ENCODE data around the gene CDC6. TPM values are rescaled to one million over a fixed set of nuclear protein-coding genes. Genes with fewer than 3 reads are reported as not detected.

CDC6 gene
- total RNA-seq, 1 experiment from 2014 or later, result 87.9 TPM

DNA sequence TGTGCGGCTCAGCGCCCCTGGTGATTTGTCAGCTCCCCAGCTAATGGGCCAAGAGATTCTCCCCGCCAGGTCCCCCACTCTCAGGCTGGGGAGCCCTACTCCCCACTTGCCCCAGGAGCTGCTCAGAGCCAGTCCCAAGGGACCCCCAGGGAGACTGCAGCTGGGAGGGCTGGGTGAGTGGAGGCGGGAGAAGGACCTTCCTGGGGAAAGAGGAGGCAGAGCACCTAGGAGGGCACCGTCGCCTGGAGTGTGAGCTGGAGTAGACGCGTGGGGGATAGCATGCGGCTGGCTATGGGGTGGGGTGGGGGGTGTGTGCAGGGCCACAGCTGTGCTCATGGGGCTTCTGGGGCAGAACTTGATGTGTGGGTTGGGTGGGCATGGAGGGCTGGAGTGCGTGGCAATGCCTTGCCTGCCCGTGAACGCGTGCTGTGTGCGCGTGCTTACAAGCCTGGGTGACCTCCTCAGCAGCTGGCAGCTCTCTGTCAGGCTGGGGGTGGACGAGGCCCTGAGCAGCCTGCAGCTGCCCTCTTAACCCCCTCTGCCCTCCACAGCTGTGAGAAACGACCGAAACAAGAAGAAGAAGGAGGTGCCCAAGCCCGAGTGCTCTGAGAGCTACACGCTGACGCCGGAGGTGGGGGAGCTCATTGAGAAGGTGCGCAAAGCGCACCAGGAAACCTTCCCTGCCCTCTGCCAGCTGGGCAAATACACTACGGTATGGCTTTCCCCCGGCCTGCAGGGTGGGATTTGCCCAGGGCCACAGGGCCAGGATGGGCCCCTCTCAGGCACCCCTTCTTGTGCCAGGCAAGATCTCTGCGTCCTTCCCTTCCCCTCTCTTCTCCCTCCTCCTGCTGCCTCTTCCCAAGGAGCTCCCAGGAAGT is 63.9 kb downstream of the CDC6 start:
- DNase-seq (ENCODE audit: low spot score), result no peak

- no peak for DNase-seq (ENCODE audit: low spot score)
Observed at GRCh38 chr17:40352237-40352778, 64.6 kb downstream of the CDC6 start.

GRCh38 chr17:40352779-40353394 is 65.2 kb downstream of the CDC6 start:
- no peak for DNase-seq (ENCODE audit: low spot score)

Other genes starting within 250 kb of the CDC6 start
- 46.5 and 67.3 TPM in 2 replicates for gene MED24, start 233.5 kb upstream of the CDC6 start, total RNA-seq (2014; rRNA removed; shearing (Covaris generic))
- 14.5 and 17.8 TPM in 2 replicates for gene THRA, start 224.9 kb upstream of the CDC6 start, total RNA-seq (2014; rRNA removed; shearing (Covaris generic))
- gene NR1D1, start 187.3 kb upstream of the CDC6 start, total RNA-seq (2014; rRNA removed; shearing (Covaris generic)), result 1.1 and 2.2 TPM in 2 replicates
- 61.3 and 64.3 TPM in 2 replicates for gene MSL1, start 165.9 kb upstream of the CDC6 start, total RNA-seq (2014; rRNA removed; shearing (Covaris generic))
- 44.5 and 50.1 TPM in 2 replicates for gene CASC3, start 147.3 kb upstream of the CDC6 start, total RNA-seq (2014; rRNA removed; shearing (Covaris generic))
- 0.86 and 4.4 TPM in 2 replicates for gene RAPGEFL1, start 110.4 kb upstream of the CDC6 start, total RNA-seq (2014; rRNA removed; shearing (Covaris generic))
- gene WIPF2, start 68.6 kb upstream of the CDC6 start, total RNA-seq (2014; rRNA removed; shearing (Covaris generic)), result 5.6 and 7.1 TPM in 2 replicates
- 13.7 and 33.2 TPM in 2 replicates for gene RARA, start 21.3 kb downstream of the CDC6 start, total RNA-seq (2014; rRNA removed; shearing (Covaris generic))
- not detected in 2 replicates for gene GJD3, start 76.9 kb downstream of the CDC6 start, total RNA-seq (2014; rRNA removed; shearing (Covaris generic))
- 227 and 241 TPM in 2 replicates for gene TOP2A, start 130.0 kb downstream of the CDC6 start, total RNA-seq (2014; rRNA removed; shearing (Covaris generic))
- gene IGFBP4, start 155.6 kb downstream of the CDC6 start, total RNA-seq (2014; rRNA removed; shearing (Covaris generic)), result 2.9 and 6.6 TPM in 2 replicates
- 0.02 and 0.14 TPM in 2 replicates for gene TNS4, start 213.7 kb downstream of the CDC6 start, total RNA-seq (2014; rRNA removed; shearing (Covaris generic))

Data from A172 (cell line).